K562 (cell line): ENCODE results near the gene EXOC3L2. TPM values are rescaled to one million over a fixed set of nuclear protein-coding genes. Genes with fewer than 3 reads are reported as not detected.

ENCODE experiments used
- ATAC-seq: fragments of 200-7000 bp; cut with Tn5 transposase; 3 replicates; pipeline ENCODE4 v1.9.1; 2020; ENCODE audit warnings: moderate library complexity
- BruUV-seq: library from RNA; stranded (reverse); fragments of 400-500 nt; replicated peaks from 2 replicates; lab custom pipeline; 2021; lab: Mats Ljungman, UMichigan
- CTCF ChIA-PET: fragments of 300-600 bp; formaldehyde crosslinking; extraction: SDS; loops from one replicate; lab custom pipeline; 2021; ENCODE audit warnings: low intra/inter-chr PET ratio; lab: Yijun Ruan, JAX
- POLR2A ChIA-PET: fragments of 300-600, 350-650 bp; sonication (Branson Sonifier 250); formaldehyde crosslinking; extraction: SDS; loops from one replicate; lab custom pipeline; 2021; ENCODE audit warnings: antibody characterized with exemption, inconsistent platforms; lab: Yijun Ruan, JAX
- DNase-seq, 4 experiments: peaks; one replicate each; pipeline versions ENCODE4 v3.0.0 to v3.0.0-alpha.2; 2011 to 2018; ENCODE audit warnings: low spot score in 3 of 4, mixed read lengths in 3 of 4; ENCODE audit errors: extremely low read depth in 1 of 4
- FAIRE-seq: peaks from 2 replicates; lab custom pipeline; 2011; peaks lifted over from hg19 to GRCh38; lab: Jason Lieb, UNC
- H2AFZ ChIP-seq: 2 replicates; pipeline ENCODE4 v1.6.0; 2011; ENCODE audit warnings: low read depth, low read length, control low read depth, inconsistent platforms
- H3K27ac ChIP-seq: fragments of 200-600 bp; 3 replicates; pipeline ENCODE4 v1.8.0; 2011; ENCODE audit warnings: low read depth, mild to moderate bottlenecking, control low read depth, inconsistent platforms, low read length, moderate library complexity, mixed read lengths; ENCODE audit errors: extremely low read depth
- H3K27me3 ChIP-seq, 2 experiments: fragments of 300-600 bp in 1 of 2; 2 replicates in 1 of 2; 3 replicates in 1 of 2; pipeline versions ENCODE4 v1.6.0 to v1.8.0; 2011; ENCODE audit warnings: inconsistent platforms in 2 of 2, low read length in 2 of 2, mild to moderate bottlenecking in 1 of 2, mixed read lengths in 1 of 2, moderate library complexity in 1 of 2; ENCODE audit not compliant: control insufficient read depth in 2 of 2, insufficient read depth in 2 of 2
- H3K36me3 ChIP-seq: fragments of 300-600 bp; 3 replicates; pipeline ENCODE4 v1.8.0; 2011; ENCODE audit warnings: mild to moderate bottlenecking, low read length, inconsistent platforms; ENCODE audit not compliant: control insufficient read depth, insufficient read depth
- H3K4me1 ChIP-seq, 2 experiments: fragments of 200-600 bp in 1 of 2; replicated peaks in 1 of 2; 2 replicates in 1 of 2; 3 replicates in 1 of 2; pipeline versions ENCODE4 v1.5.1 to v1.8.0; 2011; ENCODE audit warnings: inconsistent platforms in 2 of 2, low read length in 2 of 2, mild to moderate bottlenecking in 1 of 2, mixed read lengths in 1 of 2, moderate library complexity in 1 of 2; ENCODE audit not compliant: control insufficient read depth in 2 of 2, insufficient read depth in 2 of 2
- H3K4me2 ChIP-seq: 2 replicates; pipeline ENCODE4 v1.6.1; 2011; ENCODE audit warnings: low read length, control low read depth, inconsistent platforms, mixed read lengths; ENCODE audit not compliant: insufficient read depth
- H3K4me3 ChIP-seq: fragments of 200-600 bp; sonication (generic), shearing (Covaris generic); 2 replicates; pipeline ENCODE4 v1.5.1; 2016; ENCODE audit warnings: control low read depth, inconsistent platforms
- H3K79me2 ChIP-seq: fragments of 200-600 bp; 3 replicates; pipeline ENCODE4 v1.8.0; 2011; ENCODE audit warnings: low read length, inconsistent platforms; ENCODE audit not compliant: control insufficient read depth, insufficient read depth
- H3K9ac ChIP-seq, 2 experiments: 2 replicates each; pipeline versions ENCODE4 v1.6.0 to v1.6.1; 2011; ENCODE audit warnings: low read depth in 2 of 2, low read length in 2 of 2, control low read depth in 1 of 2, inconsistent platforms in 1 of 2, mild to moderate bottlenecking in 1 of 2, mixed read lengths in 1 of 2; ENCODE audit not compliant: insufficient read depth in 1 of 2
- H3K9me1 ChIP-seq: one replicate; pipeline ENCODE4 v1.6.0; 2011; ENCODE audit warnings: inconsistent platforms, mild to moderate bottlenecking, low read length, moderate library complexity; ENCODE audit not compliant: control insufficient read depth, insufficient read depth
- H3K9me3 ChIP-seq: replicated peaks from 2 replicates; pipeline ENCODE4 v1.5.1; 2011; ENCODE audit warnings: low read depth, low read length, inconsistent platforms; ENCODE audit not compliant: control insufficient read depth, insufficient read depth
- H4K20me1 ChIP-seq: replicated peaks from 2 replicates; pipeline ENCODE4 v1.6.1; 2011; ENCODE audit warnings: low read length, inconsistent platforms, mixed read lengths; ENCODE audit not compliant: control insufficient read depth, insufficient read depth
- NFIC ChIP-seq: fragments of 450-650 bp; IDR thresholded peaks from 2 replicates; pipeline ENCODE4 v1.6.1; 2017; ENCODE audit warnings: mild to moderate bottlenecking, inconsistent platforms
- SPI1 ChIP-seq: IDR thresholded peaks from 2 replicates; pipeline ENCODE4 v1.6.1; 2011; ENCODE audit warnings: low read depth, low read length, control low read depth, borderline replicate concordance
- TCF15 ChIP-seq: fragments of 250-450 bp; sonication (Bioruptor Pico); IDR thresholded peaks from 2 replicates; pipeline ENCODE4 v1.8.0; 2022; ENCODE audit warnings: moderate library complexity, mild to moderate bottlenecking, inconsistent platforms
- WGBS: fragments of 100-300 bp; shearing (Covaris generic); methylation state at CpG from one replicate; pipeline ENCODE4 v1.1.6; 2016; ENCODE audit warnings: low coverage, mixed read lengths; ENCODE audit not compliant: insufficient coverage; ENCODE audit errors: missing lambda C conversion rate; 5-methylcytosine and 5-hydroxymethylcytosine counted together
- in situ Hi-C: fragments of 300-500 bp; cut with MboI; formaldehyde crosslinking; loops from 4 replicates; pipeline ENCODE4 v1.15.0; 2018; ENCODE audit warnings: inconsistent platforms, mixed read lengths
- intact Hi-C: fragments of 100-400 bp; cut with micrococcal nuclease; formaldehyde crosslinking; loops from 2 replicates; pipeline ENCODE4 v1.14.2; 2022
- polyA plus RNA-seq, 8 experiments: library from polyadenylated mRNA; depleted of rRNA in 4 of 8; stranded (reverse) in 5 of 8; unstranded in 3 of 8; fragments of >200 nt; fragmentation: Nextera tagmentation in 2 of 8; fragmentation: Illumina TruSeq in 1 of 8; extraction: Ambion mirVana in 2 of 8; extraction: Trizol in 1 of 8; gene quantifications; 2 replicates each; pipeline versions ENCODE4 v1.2.1 to v1.2.3, GENCODE V29; 2011 to 2014; ENCODE audit warnings: inconsistent platforms in 1 of 8, missing spikeins in 1 of 8
- total RNA-seq, 7 experiments: library from RNA; depleted of rRNA in 6 of 7; stranded (reverse); fragments of >200 nt in 6 of 7; fragmentation: Illumina TruSeq in 2 of 7; extraction: Trizol in 2 of 7; gene quantifications; 2 replicates each; pipeline versions ENCODE4 v1.2.1 to v1.2.3, GENCODE V29; 2011 to 2021; ENCODE audit warnings: low replicate concordance in 1 of 7
- TF ChIP-seq, protein P1 (sequence below): fragments of 450-650 bp; formaldehyde crosslinking; IDR thresholded peaks from 2 replicates; pipeline ENCODE4 v1.4.0; 2022; ENCODE audit warnings: missing genetic modification characterization

EXOC3L2 gene
- total and polyA plus RNA-seq, 9 of the 15 experiments (the other 6 are each of a cell fraction or from before 2014, with no cell fraction given): 0.31 to 19.0 (median 2.4) TPM

DNA sequence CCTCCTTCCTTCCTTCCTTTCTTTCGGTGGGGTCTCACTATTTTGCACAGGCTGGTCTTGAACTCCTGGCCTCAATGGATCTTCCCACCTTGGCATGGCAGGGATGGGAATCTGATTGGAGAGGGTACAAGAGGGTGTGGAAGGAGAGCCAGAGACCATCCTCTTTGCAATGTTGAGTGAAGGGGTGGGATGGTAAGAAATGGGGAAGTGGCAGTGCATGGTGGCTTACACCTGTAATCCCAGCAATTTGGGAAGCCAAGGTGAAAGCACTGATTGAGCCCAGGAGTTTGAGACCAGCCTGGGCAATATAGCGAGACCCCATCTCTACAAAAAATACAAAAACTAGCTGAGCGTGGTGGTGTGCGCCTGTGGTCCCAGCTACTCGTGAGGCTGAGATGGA lies 61.1 kb downstream of the EXOC3L2 start:
- BruUV-seq: no TSS peak
- H3K36me3 ChIP-seq: peaks cover 13% of the 10 kb centered on the region; the same call in 2 of the 3 replicates
- no peaks in the 10 kb centered on the region for H3K27me3 ChIP-seq
- peaks cover 27% of the 10 kb centered on the region for H3K79me2 ChIP-seq
- POLR2A ChIA-PET: no interaction called here
- ATAC-seq: no peak
- WGBS: 84% methylated on average over 5 of the region's 5 CpGs
- H3K9me3 ChIP-seq: no peaks in the 10 kb centered on the region
- TF ChIP-seq SPI1: peak; percentile 86
- TF ChIP-seq TCF15 (CRISPR knock-in tag): no peak
- TF ChIP-seq, all 486 proteins: peak for 1
- Histone ChIP-seq H3K4me2 (no peak overlapping the region), H3K4me1 (peaks cover 14 to 29% of the 10 kb centered on the region in 2 experiments), H3K9ac (no peak overlapping the region), H4K20me1 (no peaks in the 10 kb centered on the region), H3K4me3 (no peak overlapping the region), H3K9me1 (no peaks in the 10 kb centered on the region), H3K27ac (no peak overlapping the region), H2AFZ (no peak overlapping the region)
- intact Hi-C loops: no loop called here
- FAIRE-seq: no peak
- in situ Hi-C loops: no loop called here
- CTCF ChIA-PET: no interaction called here
- no peak for DNase-seq

- no peak for FAIRE-seq
- TF ChIP-seq NFIC (peak; percentile 7; the same call in 1 of the 2 replicates), SPI1 (peak; percentile 64; the same call in 1 of the 2 replicates)
- TF ChIP-seq, protein P1, sequence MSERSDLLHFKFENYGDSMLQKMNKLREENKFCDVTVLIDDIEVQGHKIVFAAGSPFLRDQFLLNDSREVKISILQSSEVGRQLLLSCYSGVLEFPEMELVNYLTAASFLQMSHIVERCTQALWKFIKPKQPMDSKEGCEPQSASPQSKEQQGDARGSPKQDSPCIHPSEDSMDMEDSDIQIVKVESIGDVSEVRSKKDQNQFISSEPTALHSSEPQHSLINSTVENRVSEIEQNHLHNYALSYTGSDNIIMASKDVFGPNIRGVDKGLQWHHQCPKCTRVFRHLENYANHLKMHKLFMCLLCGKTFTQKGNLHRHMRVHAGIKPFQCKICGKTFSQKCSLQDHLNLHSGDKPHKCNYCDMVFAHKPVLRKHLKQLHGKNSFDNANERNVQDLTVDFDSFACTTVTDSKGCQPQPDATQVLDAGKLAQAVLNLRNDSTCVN (CRISPR knock-in tag): no peak
- no peak overlapping the region for H2AFZ ChIP-seq
- no peak overlapping the region for H3K4me2 ChIP-seq
- H3K4me3 ChIP-seq: no peak overlapping the region
- no peaks in the 10 kb centered on the region for H3K9me3 ChIP-seq
- no peak overlapping the region for H3K27ac ChIP-seq
- no peak overlapping the region for H3K9ac ChIP-seq
- CTCF ChIA-PET: no interaction called here
- intact Hi-C loops: no loop called here
- H3K36me3 ChIP-seq: peaks cover 13% of the 10 kb centered on the region; the same call in 2 of the 3 replicates
- POLR2A ChIA-PET: interaction anchor here (0.5 to 1.9 kb wide), 6 partner anchors 10 to 157 kb away, joined by 3 to 6 read pairs (median 3); no protein-coding TSS in a partner anchor
- no peak for ATAC-seq
- no peaks in the 10 kb centered on the region for H4K20me1 ChIP-seq
- peaks cover 33% of the 10 kb centered on the region for H3K79me2 ChIP-seq
- in situ Hi-C loops: no loop called here
- H3K27me3 ChIP-seq: no peaks in the 10 kb centered on the region
- DNase-seq: peak in 1 of 4 experiments; percentile 7
- 64% methylated on average over 4 of the region's 4 CpGs for WGBS
- no peaks in the 10 kb centered on the region for H3K9me1 ChIP-seq
- BruUV-seq: no TSS peak
- peaks cover 14 to 37% of the 10 kb centered on the region in 2 experiments for H3K4me1 ChIP-seq
Measured at GRCh38 chr19:45182758-45183157, 62.4 kb downstream of the EXOC3L2 start.
